Sciatic nerve (tissue), 2 donors: ENCODE results near the gene CDC42BPG. TPM values are rescaled to one million over a fixed set of nuclear protein-coding genes. Genes with fewer than 3 reads are reported as not detected.
A peak's percentile ranks its signal among the peaks of the same experiment; 100 is the strongest.

ENCODE experiments used
- ATAC-seq: fragments of 200-7000 bp; cut with Tn5 transposase; one replicate; pipeline ENCODE4 v1.9.1; 2020; ENCODE audit warnings: mild to moderate bottlenecking, moderate library complexity
- DNase-seq: peaks from one replicate; pipeline ENCODE4 v3.0.0-alpha.2; 2020; ENCODE audit warnings: low spot score
- intact Hi-C: fragments of 100-400 bp; cut with DNase I; formaldehyde crosslinking; loops from one replicate; pipeline ENCODE4 v1.14.2; 2022
- total RNA-seq: library from RNA; stranded (reverse); fragmentation: NEBNext Ultra II Directional; extraction: Animal tissue kit (Norgen Biotek cat#: 25700); gene quantifications from one replicate; pipeline ENCODE4 v1.2.1, GENCODE V29; 2021
- donor health status: DM: no; HTN: no; CAD: no.
- donor health status: DM: no; HTN: no; CAD: no.

The CDC42BPG gene
- total RNA-seq, 1 donor from 2014 or later: 0.58 TPM

DNA sequence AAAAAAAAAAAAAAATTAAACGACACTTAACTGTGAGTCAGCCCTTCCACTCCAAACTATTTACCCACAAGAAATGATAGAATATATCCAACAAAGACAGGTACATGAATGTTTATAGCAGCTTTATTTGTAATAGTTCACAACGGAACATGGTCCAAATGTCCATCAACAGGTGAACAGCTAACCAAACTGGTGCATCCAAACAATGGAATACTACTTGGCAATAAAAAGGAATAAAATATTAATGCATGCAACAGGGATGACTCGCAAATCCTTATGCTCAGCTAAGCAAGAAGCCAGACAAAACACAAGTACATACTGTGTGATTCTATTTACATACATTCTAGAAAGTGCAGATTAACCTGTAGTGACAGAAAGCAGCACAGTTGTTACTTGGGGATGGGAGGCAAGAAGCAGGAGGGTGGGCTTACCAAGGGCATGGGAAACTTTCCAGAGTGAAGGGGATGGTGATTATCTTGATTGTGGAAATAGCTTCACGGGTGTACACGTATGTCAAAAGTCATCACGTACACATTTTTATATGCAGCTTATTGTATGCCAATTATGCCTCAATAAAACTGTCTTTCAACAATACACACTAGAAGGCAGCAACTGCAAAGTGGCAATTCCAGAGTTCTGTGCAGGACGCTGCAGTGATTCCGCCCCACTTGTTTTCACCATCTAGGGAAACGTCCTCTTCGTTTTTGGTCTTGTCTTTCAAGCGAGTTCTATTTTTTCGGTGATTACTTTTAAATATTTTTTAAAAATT is 59.5 kb downstream of the CDC42BPG start:
- DNase-seq: no peak
- no peak for ATAC-seq
- intact Hi-C loops: no loop called here

- ATAC-seq (peak; percentile 98), DNase-seq (peak; percentile 98)
- intact Hi-C loops: no loop called here
Observed at GRCh38 chr11:64778473-64779298, 65.8 kb downstream of the CDC42BPG start, which contains the start of gene SF1. Gene SF1 (minus strand): TSS chr11:64778542. CDS start chr11:64778392, 150 bp downstream.

DNA sequence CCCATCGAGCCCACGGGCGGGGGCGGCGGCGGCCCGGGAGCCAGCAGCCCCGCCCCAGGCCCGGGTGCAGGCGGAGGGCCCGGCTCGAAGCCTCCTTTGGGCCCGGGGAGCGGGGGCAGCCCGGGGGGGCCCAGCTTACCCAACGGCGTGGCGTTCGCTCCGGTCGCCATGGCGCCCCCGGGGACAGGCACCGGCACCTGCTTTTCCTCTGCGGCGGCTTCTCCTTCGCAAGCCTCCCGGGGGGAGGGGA is 66.3 kb downstream of the CDC42BPG start:
- intact Hi-C loops: no loop called here
- DNase-seq (no peak), ATAC-seq (no peak)

DNA sequence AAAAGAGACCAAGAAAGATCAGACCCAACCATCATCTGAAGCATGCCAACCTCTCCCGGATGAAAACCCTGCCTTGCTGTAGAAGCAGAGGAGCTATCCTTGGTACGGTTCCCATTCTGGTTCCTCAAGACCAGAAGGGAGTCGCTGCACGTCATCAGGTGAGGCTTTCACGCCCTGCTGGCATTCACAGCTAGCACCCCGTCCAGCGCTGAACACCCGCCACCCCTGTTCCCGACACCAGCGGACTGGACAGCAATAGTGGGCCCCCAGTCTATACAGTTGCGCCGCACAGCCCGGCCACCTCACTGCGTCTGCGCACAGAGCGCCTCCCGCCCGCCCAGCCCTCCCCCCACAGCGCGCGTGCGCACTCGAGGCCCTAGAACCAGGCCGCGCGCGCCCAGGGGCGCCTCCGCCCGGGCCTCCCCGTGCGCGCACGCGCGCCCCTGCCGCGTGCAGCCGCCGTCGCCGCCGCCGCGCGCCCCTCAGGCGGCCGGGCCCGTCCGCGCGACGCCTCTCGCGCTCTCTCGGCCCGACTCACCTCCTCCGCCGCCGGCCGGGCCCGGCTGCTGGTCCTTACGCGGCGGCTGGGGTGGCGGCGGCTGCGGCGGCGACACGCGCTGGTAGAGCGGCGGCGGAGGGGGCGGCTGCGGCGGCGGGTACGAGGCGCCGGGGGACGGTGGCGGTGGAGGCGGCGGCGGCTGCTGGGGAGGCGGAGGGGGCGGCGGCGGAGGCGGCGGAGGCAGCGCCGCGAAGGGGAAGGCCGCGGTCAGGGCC is 66.8 kb downstream of the CDC42BPG start:
- intact Hi-C loops: no loop called here
- DNase-seq: peak; percentile 89

DNA sequence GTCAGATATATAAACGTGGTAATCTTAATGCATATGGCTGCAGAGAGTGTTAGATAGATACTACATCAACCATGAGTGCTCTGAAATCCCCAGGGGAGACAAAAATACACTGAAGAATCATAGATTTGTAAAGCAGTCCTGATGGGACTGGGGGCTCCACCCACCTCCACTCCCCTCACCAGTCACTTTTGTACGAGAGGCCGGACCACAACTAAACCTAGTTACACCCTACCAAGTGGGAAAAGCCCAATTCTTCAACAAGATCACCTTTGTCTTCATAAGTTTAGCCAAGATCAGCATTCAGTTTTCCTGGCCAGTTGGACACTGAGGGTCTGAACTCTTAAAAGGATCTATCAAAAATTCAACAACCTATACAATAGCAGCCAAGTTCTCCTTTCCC is 67.6 kb downstream of the CDC42BPG start:
- ATAC-seq (no peak), DNase-seq (peak; percentile 42)
- intact Hi-C loops: no loop called here

More for the DNA sequence above, 66.8 kb downstream of the CDC42BPG start:
- peak; percentile 43 for ATAC-seq

DNA sequence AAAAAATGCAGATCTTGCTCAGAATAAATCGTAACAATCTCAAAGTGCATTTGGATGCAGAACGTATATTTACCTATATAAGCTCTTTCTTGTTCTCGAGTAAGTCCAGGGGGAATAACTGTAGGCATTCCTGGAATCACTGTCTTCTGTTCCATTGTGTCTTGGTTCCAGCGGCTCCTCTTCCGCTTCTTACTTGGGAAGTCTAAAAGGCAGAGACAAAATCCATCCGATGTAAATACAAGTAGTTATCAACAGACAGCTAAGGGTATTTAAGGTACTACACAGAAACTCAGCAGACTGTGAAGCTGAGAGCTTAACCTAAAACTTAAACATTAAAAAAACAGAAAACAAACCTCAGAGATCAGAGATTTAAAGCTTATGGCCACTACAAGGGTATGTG is 68.0 kb downstream of the CDC42BPG start:
- ATAC-seq (no peak), DNase-seq (no peak)
- intact Hi-C loops: no loop called here

DNA sequence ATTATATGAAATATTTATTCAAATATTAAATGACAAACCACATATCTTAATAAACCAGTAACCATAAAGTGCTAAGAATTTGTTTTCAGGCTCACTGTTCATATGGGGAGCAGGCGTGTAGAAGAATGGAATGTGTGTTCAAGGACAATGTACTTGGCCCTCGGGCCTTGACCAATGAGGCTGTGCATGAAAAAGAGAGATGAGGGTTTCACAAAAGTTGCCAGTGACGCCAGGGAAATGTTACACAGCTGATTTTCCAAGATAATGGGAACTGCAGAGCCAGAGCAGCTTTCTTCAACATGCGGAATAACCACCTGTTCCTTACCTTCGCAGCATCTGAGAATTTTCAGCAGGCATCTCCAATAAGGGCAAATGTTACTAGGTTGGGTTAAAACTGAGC is 70.3 kb downstream of the CDC42BPG start:
- intact Hi-C loops: no loop called here
- DNase-seq (peak; percentile 14), ATAC-seq (no peak)

Other genes with a start within 250 kb of the CDC42BPG start
- 13.7 TPM for gene NRXN2, start 121.5 kb downstream of the CDC42BPG start, total RNA-seq
- 39.7 TPM for gene RASGRP2, start 100.5 kb downstream of the CDC42BPG start, total RNA-seq
- 8.1 TPM for gene PYGM, start 84.7 kb downstream of the CDC42BPG start, total RNA-seq
- gene SF1, start 66.1 kb downstream of the CDC42BPG start, total RNA-seq: 366 TPM
- gene MAP4K2, start 41.4 kb downstream of the CDC42BPG start, total RNA-seq: 18.0 TPM
- gene MEN1, start 34.1 kb downstream of the CDC42BPG start, total RNA-seq: 17.7 TPM
- gene EHD1, start 34.0 kb upstream of the CDC42BPG start, total RNA-seq: 64.5 TPM
- 28.0 TPM for gene ATG2A, start 72.6 kb upstream of the CDC42BPG start, total RNA-seq
- 21.1 TPM for gene PPP2R5B, start 80.0 kb upstream of the CDC42BPG start, total RNA-seq
- gene GPHA2, start 91.2 kb upstream of the CDC42BPG start, total RNA-seq: not detected
- gene MAJIN, start 127.5 kb upstream of the CDC42BPG start, total RNA-seq: not detected
- gene BATF2, start 152.3 kb upstream of the CDC42BPG start, total RNA-seq: 2.9 TPM
- 130 TPM for gene ARL2, start 169.5 kb upstream of the CDC42BPG start, total RNA-seq
- gene SNX15, start 182.8 kb upstream of the CDC42BPG start, total RNA-seq: 34.4 TPM
- gene SAC3D1, start 196.6 kb upstream of the CDC42BPG start, total RNA-seq: 4.9 TPM
- gene NAALADL1, start 213.9 kb upstream of the CDC42BPG start, total RNA-seq: 14.7 TPM
- 0.71 TPM for gene CDCA5, start 239.4 kb upstream of the CDC42BPG start, total RNA-seq
- 32.9 TPM for gene ZFPL1, start 239.6 kb upstream of the CDC42BPG start, total RNA-seq